ENCODE measurements around the gene CR1L. TPM values are rescaled to one million over a fixed set of nuclear protein-coding genes. Genes with fewer than 3 reads are reported as not detected.

CR1L gene
- total RNA-seq, 1 experiment from 2014 or later = not detected

Other genes starting within 250 kb of the CR1L start
- gene CR2, start 190.8 kb upstream of the CR1L start, total RNA-seq (2021; ENCODE audit: unreplicated experiment) = 0.08 TPM
- not detected for gene CR1, start 149.0 kb upstream of the CR1L start, total RNA-seq (2021; ENCODE audit: unreplicated experiment)
- gene CD46, start 106.9 kb downstream of the CR1L start, total RNA-seq (2021; ENCODE audit: unreplicated experiment) = 128 TPM